GM12875 (cell line): ENCODE data around the gene EIF4E3.

Experiments
- H3K4me3 ChIP-seq: one replicate; pipeline ENCODE4 v1.5.1; 2011; ENCODE audit warnings: low read depth, low read length, control low read depth
- CTCF ChIP-seq: IDR thresholded peaks from 2 replicates; pipeline ENCODE4 v1.5.1; 2011; ENCODE audit warnings: low read depth, mild to moderate bottlenecking, control low read depth, inconsistent platforms, low read length, moderate library complexity, borderline replicate concordance; ENCODE audit not compliant: insufficient read depth

The EIF4E3 gene

DNA sequence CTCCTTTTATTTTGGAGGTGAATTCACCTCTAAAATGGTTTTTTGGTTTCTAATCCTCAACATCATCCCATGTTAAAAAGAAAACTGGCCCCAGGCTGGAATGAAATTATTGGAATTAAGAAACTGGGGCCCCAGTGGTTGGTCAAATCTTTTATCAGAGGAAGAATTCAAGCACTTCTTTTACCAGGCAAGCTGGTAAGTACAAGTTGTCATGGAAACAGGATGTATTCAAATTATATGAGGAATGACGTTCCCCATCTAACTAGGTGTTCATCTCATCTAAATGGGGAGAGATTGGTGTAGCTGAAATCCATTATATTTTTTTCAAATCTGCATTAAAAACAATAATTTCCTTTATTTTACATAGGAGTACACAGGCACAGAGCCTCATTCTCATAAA is 9.7 kb upstream of the EIF4E3 start:
- no peak for TF ChIP-seq CTCF
- no peak overlapping the region for H3K4me3 ChIP-seq

DNA sequence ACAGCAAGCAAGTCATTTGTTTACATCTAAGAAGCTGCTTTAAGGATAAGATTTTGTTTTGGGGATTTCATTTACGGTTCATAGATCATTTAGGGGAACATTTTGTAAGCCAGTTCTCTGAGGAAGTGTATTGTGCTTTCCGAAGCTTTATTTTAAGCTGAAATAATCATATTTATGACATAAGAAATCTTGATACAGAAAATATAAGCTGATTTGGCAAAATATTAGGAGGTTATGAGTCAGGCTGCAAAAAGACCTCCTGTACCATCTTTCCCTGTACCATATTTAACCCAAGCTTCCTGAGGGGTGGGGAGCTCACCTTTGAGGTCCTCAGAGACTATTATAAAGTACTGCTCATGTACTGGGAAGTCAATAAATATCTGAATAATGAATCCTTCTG is 8.1 kb upstream of the EIF4E3 start:
- TF ChIP-seq CTCF: no peak
- H3K4me3 ChIP-seq: no peak overlapping the region

DNA sequence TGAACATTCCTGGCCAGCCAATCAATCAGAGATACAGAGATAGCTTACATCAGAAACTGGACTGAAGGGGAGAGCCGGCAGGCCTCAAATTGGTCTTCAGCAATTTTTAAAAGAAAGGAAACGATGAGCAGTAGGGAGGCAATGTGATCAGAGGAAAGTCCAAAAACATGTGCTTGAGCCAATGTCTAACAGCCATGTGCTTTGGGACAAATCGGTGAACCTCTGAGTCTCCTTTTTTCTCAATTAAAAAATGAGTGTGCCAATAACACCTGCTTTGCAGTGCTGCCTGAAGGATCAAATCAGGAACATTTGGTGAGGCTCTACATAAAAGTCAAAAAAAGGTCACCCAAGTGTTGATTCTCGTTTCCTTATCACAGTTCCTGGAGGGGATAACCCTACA is 7.4 kb upstream of the EIF4E3 start:
- no peak for TF ChIP-seq CTCF
- no peak overlapping the region for H3K4me3 ChIP-seq

DNA sequence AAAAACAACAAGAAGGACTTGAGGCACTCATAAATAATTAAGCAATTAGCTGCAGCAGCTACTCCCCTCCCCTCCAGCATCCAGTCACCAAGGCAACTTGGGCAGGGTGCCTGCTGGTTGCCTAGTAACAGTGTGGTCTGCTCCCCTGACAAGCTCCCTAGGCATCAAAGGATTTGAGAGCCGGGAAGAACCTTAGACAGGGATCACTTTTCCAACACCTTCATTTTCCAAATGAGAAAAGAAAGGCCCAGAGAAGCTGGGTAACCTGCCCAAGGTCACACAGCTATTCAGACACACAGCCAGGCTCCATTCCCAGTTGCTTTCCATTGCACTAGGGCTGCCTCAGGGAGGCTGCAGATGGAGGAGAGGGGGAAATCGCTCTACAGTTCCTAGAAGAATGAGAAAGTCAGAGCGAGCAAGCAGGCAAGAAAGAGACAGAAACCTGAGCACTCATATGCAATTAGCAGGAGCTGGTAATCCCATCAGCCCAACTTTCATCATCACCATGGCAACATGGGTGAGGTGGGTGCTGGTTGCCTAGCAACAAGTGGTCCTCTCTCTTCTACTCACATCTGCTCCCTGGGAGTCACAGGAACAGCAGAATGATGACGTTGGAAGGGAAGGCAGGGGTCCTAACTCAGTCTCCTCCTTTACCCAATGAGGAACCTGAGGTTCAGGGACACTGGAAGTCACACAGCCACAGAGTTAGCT is 3.6 kb upstream of the EIF4E3 start:
- no peak overlapping the region for H3K4me3 ChIP-seq
- no peak for TF ChIP-seq CTCF

GRCh38 chr3:71726146-71726545 is 944 bp upstream of the EIF4E3 start:
- TF ChIP-seq CTCF: no peak
- H3K4me3 ChIP-seq: no peak overlapping the region

DNA sequence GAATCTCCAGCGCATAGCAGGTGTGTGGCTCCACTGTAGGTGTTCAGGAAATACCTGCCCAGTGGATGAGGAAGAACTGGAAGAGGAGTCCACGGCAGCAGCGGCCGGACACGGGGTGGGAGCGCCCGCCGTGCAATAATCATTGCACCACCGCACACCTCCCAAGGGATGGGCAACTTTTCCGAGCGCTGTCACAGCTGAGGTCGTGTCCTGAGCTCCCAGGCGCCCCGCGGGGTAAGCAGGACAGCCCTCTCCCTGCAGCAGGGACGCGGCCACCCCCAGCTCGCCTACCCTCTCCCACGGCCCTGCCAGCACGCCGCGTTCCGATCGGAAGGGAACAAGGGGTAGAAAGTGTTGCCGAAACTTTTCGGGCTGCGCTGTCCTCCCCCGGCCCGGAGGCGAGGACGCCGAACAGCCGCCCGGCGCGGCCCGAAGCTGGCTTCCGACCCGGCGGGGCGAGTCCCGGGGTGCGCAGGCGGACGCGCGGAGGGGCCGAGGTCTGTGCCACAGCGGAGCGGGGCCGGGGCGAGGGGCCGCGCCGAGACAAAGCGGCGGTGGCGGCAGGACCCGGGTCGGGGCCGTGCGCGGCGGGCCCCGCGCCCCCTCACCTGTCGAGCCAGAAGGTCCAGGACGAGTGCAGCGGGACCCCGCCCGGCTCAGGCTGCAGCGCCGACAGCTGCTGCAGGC is 475 bp downstream of the EIF4E3 start:
- TF ChIP-seq CTCF: no peak
- peak overlapping the region; percentile 42 for H3K4me3 ChIP-seq

DNA sequence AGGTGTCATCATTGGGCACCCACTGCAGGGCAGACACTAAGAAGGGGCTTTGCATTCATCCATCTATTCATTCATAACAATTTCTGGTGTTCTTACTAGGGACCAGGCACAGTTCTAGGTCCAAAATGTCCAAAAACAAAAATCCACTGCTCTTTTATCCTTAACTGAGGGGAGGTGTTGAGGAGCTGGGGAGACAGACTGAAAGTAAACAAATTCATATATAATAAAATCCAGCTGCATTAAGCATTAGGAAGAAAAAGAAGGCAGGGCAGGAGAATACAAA is 1.1 kb downstream of the EIF4E3 start:
- TF ChIP-seq CTCF: no peak
- H3K4me3 ChIP-seq: no peak overlapping the region
